Parathyroid adenoma (tissue), 2 donors: ENCODE measurements around the gene TAGAP.

Experiments
- H2AFZ ChIP-seq: fragments of 300-600 bp; sonication (generic); one replicate; pipeline ENCODE4 v1.7.0; 2017; ENCODE audit warnings: antibody characterized with exemption, mild to moderate bottlenecking
- H3K27ac ChIP-seq: fragments of 300-600 bp; sonication (generic); one replicate; pipeline ENCODE4 v1.7.0; 2017
- H3K27me3 ChIP-seq: fragments of 300-600 bp; sonication (generic); one replicate; pipeline ENCODE4 v1.7.0; 2017; ENCODE audit warnings: low read length; ENCODE audit not compliant: control insufficient read depth, insufficient read depth
- H3K36me3 ChIP-seq: fragments of 300-600 bp; sonication (generic); one replicate; pipeline ENCODE4 v1.7.0; 2017; ENCODE audit warnings: low read length; ENCODE audit not compliant: control insufficient read depth, insufficient read depth
- H3K4me1 ChIP-seq: fragments of 300-600 bp; sonication (generic); one replicate; pipeline ENCODE4 v1.7.0; 2017; ENCODE audit warnings: control low read depth
- H3K4me2 ChIP-seq: fragments of 300-600 bp; sonication (generic); one replicate; pipeline ENCODE4 v1.7.0; 2017; ENCODE audit warnings: low read length
- H3K4me3 ChIP-seq: fragments of 300-600 bp; sonication (generic); one replicate; pipeline ENCODE4 v1.7.0; 2017; ENCODE audit warnings: low read depth, low read length
- H3K79me2 ChIP-seq: fragments of 300-600 bp; sonication (generic); one replicate; pipeline ENCODE4 v1.7.0; 2017; ENCODE audit warnings: control low read depth
- H3K9ac ChIP-seq: fragments of 300-600 bp; sonication (generic); one replicate; pipeline ENCODE4 v1.7.0; 2017; ENCODE audit warnings: mild to moderate bottlenecking
- H3K9me3 ChIP-seq: fragments of 300-600 bp; sonication (generic); one replicate; pipeline ENCODE4 v1.7.0; 2017; ENCODE audit warnings: low read length; ENCODE audit not compliant: control insufficient read depth
- CTCF ChIP-seq: fragments of 300-600 bp; sonication (generic); IDR thresholded peaks from one replicate; pipeline ENCODE4 v1.7.0; 2017; ENCODE audit warnings: antibody characterized with exemption, mild to moderate bottlenecking
- donor health status: primary hyperparathyroidism.

TAGAP gene

DNA sequence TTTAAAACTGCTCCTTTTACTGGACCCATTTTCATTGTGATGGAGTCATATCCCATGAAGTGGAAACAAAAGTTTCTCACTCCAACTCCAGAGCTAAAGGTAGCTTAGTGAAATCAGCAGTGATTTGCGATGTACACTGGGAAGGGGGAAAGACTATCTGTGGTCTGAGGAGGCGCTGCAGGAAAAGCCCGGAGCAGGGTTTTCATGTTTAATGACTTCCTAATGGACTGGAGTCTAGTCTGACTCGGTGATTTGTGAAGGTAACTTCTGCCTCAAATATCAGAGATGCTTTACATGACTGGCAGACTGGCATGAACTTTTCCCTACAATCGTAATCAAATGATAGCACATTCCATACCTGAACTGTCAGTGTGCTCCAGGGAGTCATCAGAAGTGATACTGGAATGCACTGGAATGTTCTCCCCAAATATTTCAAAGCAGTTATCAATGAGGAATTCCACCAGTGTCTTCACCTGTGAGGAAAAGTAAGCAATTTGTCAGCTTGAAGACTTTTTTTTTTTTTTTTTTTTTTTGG is 7.0 kb downstream of the TAGAP start:
- Histone ChIP-seq H3K27ac (no peak overlapping the region), H3K27me3 (no peaks in the 10 kb centered on the region), H3K9me3 (no peaks in the 10 kb centered on the region), H3K36me3 (no peaks in the 10 kb centered on the region), H3K79me2 (no peaks in the 10 kb centered on the region), H2AFZ (no peak overlapping the region), H3K9ac (no peak overlapping the region), H3K4me2 (no peak overlapping the region), H3K4me1 (no peaks in the 10 kb centered on the region), H3K4me3 (no peak overlapping the region)
- TF ChIP-seq CTCF, result no peak

- no peak overlapping the region for H2AFZ ChIP-seq
- no peaks in the 10 kb centered on the region for H3K9me3 ChIP-seq
Measured at GRCh38 chr6:159036673-159037072, 8.1 kb downstream of the TAGAP start.

GRCh38 chr6:159035891-159036290 is 8.9 kb downstream of the TAGAP start:
- Histone ChIP-seq H3K9me3 (no peaks in the 10 kb centered on the region), H3K4me3 (no peak overlapping the region), H3K4me2 (no peak overlapping the region), H3K27ac (no peak overlapping the region), H3K27me3 (no peaks in the 10 kb centered on the region), H3K4me1 (no peaks in the 10 kb centered on the region), H3K9ac (no peak overlapping the region), H3K79me2 (no peaks in the 10 kb centered on the region), H2AFZ (no peak overlapping the region), H3K36me3 (no peaks in the 10 kb centered on the region)
- TF ChIP-seq CTCF, result no peak

More at GRCh38 chr6:159036673-159037072, 8.1 kb downstream of the TAGAP start:
- H3K27me3 ChIP-seq, result no peaks in the 10 kb centered on the region
- no peak overlapping the region for H3K4me3 ChIP-seq
- no peaks in the 10 kb centered on the region for H3K4me1 ChIP-seq
- TF ChIP-seq CTCF, result no peak
- no peak overlapping the region for H3K4me2 ChIP-seq
- H3K9ac ChIP-seq, result no peak overlapping the region
- H3K36me3 ChIP-seq, result no peaks in the 10 kb centered on the region
- no peaks in the 10 kb centered on the region for H3K79me2 ChIP-seq
- H3K27ac ChIP-seq, result no peak overlapping the region

GRCh38 chr6:159033160-159034049 is 11.4 kb downstream of the TAGAP start:
- Histone ChIP-seq H2AFZ (no peak overlapping the region), H3K4me1 (peaks cover 6% of the 10 kb centered on the region), H3K4me3 (no peak overlapping the region), H3K27me3 (no peaks in the 10 kb centered on the region), H3K79me2 (no peaks in the 10 kb centered on the region), H3K9ac (no peak overlapping the region), H3K9me3 (no peaks in the 10 kb centered on the region), H3K4me2 (no peak overlapping the region), H3K27ac (no peak overlapping the region), H3K36me3 (no peaks in the 10 kb centered on the region)
- TF ChIP-seq CTCF, result no peak

GRCh38 chr6:159031846-159032245 is 12.9 kb downstream of the TAGAP start:
- Histone ChIP-seq H3K4me1 (peaks cover 6% of the 10 kb centered on the region), H3K4me2 (no peak overlapping the region), H3K9me3 (no peaks in the 10 kb centered on the region), H3K9ac (no peak overlapping the region), H3K27ac (no peak overlapping the region), H3K36me3 (no peaks in the 10 kb centered on the region), H3K27me3 (no peaks in the 10 kb centered on the region), H2AFZ (no peak overlapping the region), H3K4me3 (no peak overlapping the region), H3K79me2 (no peaks in the 10 kb centered on the region)
- no peak for TF ChIP-seq CTCF
